ENCODE measurements around the gene ST3GAL2.
A peak's percentile ranks its signal among the peaks of the same experiment; 100 is the strongest.

The ST3GAL2 gene

GRCh38 chr16:70473446-70474319 lies 34.8 kb upstream of the ST3GAL2 start:
- Histone ChIP-seq H3K4me3 (ENCODE audit: low read length) (no peak overlapping the region), H3K27me3 (ENCODE audit: low read depth, low read length) (no peaks in the 10 kb centered on the region), H3K79me2 (ENCODE audit: low read length) (no peaks in the 10 kb centered on the region), H3K27ac (ENCODE audit: low read length) (no peak overlapping the region), H3K4me2 (ENCODE audit: low read length) (no peak overlapping the region), H2AFZ (ENCODE audit: low read depth, low read length) (no peak overlapping the region), H4K20me1 (ENCODE audit: insufficient read depth, low read length) (no peaks in the 10 kb centered on the region), H3K4me1 (ENCODE audit: low read length) (peaks cover 56% of the 10 kb centered on the region), H3K9ac (ENCODE audit: low read length) (no peak overlapping the region), H3K9me3 (ENCODE audit: insufficient read depth, low read length) (no peaks in the 10 kb centered on the region), H3K36me3 (replicated peaks; ENCODE audit: low read depth, low read length) (peaks cover 11% of the 10 kb centered on the region)
- TF ChIP-seq CTCF (IDR thresholded peaks at IDR 0.05; ENCODE audit: low read depth, low read length) (peak; percentile 42), EZH2phosphoT487 (IDR thresholded peaks at IDR 0.05; ENCODE audit: low read depth) (no peak)

GRCh38 chr16:70472786-70473433 lies 34.0 kb upstream of the ST3GAL2 start:
- TF ChIP-seq EZH2phosphoT487 (IDR thresholded peaks at IDR 0.05; ENCODE audit: low read depth) (no peak), CTCF (IDR thresholded peaks at IDR 0.05; ENCODE audit: low read depth, low read length) (no peak)
- no peak overlapping the region for H2AFZ ChIP-seq (ENCODE audit: low read depth, low read length)

GRCh38 chr16:70470927-70471341 lies 32.0 kb upstream of the ST3GAL2 start:
- H3K4me2 ChIP-seq (ENCODE audit: low read length): no peak overlapping the region
- TF ChIP-seq EZH2phosphoT487 (IDR thresholded peaks at IDR 0.05; ENCODE audit: low read depth) (no peak), CTCF (IDR thresholded peaks at IDR 0.05; ENCODE audit: low read depth, low read length) (0 out of 2 replicates have a peak, but pooled peaks have one; percentile 34)

More at GRCh38 chr16:70472786-70473433, 34.0 kb upstream of the ST3GAL2 start:
- no peaks in the 10 kb centered on the region for H3K9me3 ChIP-seq (ENCODE audit: insufficient read depth, low read length)
- H3K27me3 ChIP-seq (ENCODE audit: low read depth, low read length): no peaks in the 10 kb centered on the region
- peaks cover 48% of the 10 kb centered on the region for H3K4me1 ChIP-seq (ENCODE audit: low read length)
- no peak overlapping the region for H3K27ac ChIP-seq (ENCODE audit: low read length)
- H3K4me2 ChIP-seq (ENCODE audit: low read length): no peak overlapping the region
- no peaks in the 10 kb centered on the region for H4K20me1 ChIP-seq (ENCODE audit: insufficient read depth, low read length)
- peaks cover 5% of the 10 kb centered on the region for H3K36me3 ChIP-seq (replicated peaks; ENCODE audit: low read depth, low read length)
- H3K9ac ChIP-seq (ENCODE audit: low read length): no peak overlapping the region
- H3K4me3 ChIP-seq (ENCODE audit: low read length): no peak overlapping the region
- no peaks in the 10 kb centered on the region for H3K79me2 ChIP-seq (ENCODE audit: low read length)

More at GRCh38 chr16:70470927-70471341, 32.0 kb upstream of the ST3GAL2 start:
- Histone ChIP-seq H2AFZ (ENCODE audit: low read depth, low read length) (no peak overlapping the region), H3K36me3 (replicated peaks; ENCODE audit: low read depth, low read length) (peaks cover 6% of the 10 kb centered on the region), H3K4me3 (ENCODE audit: low read length) (no peak overlapping the region), H3K4me1 (ENCODE audit: low read length) (peaks cover 30% of the 10 kb centered on the region), H3K27me3 (ENCODE audit: low read depth, low read length) (no peaks in the 10 kb centered on the region), H3K9me3 (ENCODE audit: insufficient read depth, low read length) (no peaks in the 10 kb centered on the region), H3K79me2 (ENCODE audit: low read length) (no peaks in the 10 kb centered on the region), H3K27ac (ENCODE audit: low read length) (no peak overlapping the region), H4K20me1 (ENCODE audit: insufficient read depth, low read length) (no peaks in the 10 kb centered on the region), H3K9ac (ENCODE audit: low read length) (no peak overlapping the region)
